ENCODE results near the gene HOXB7. TPM values are rescaled to one million over a fixed set of nuclear protein-coding genes. Genes with fewer than 3 reads are reported as not detected.
A peak's percentile ranks its signal among the peaks of the same experiment; 100 is the strongest.

Gene HOXB7
- total and polyA plus RNA-seq, 10 of the 15 experiments (the other 5 are each of a cell fraction or from before 2014, with no cell fraction given) = 2.8 to 7.4 (median 4.2) TPM

GRCh38 chr17:48610282-48611211 lies at the start of gene HOXB7 (continued):
- TF ChIP-seq ZNF687 (IDR thresholded peaks at IDR 0.05) (peak; percentile 63; the same call in 1 of the 2 replicates), POU2F2 (IDR thresholded peaks at IDR 0.05; ENCODE audit: borderline replicate concordance, low read depth, low read length) (no peak), SP1 (IDR thresholded peaks at IDR 0.05; ENCODE audit: low read depth, low read length) (no peak), ETV6 (conservative IDR thresholded peaks at IDR 0.05 in 1 of 2, IDR thresholded peaks at IDR 0.05 in 1 of 2; ENCODE audit: borderline replicate concordance in 1 of 2, low read depth in 1 of 2) (no peak), BACH1 (IDR thresholded peaks at IDR 0.05; ENCODE audit: borderline replicate concordance) (no peak), SMAD1 (IDR thresholded peaks at IDR 0.05; ENCODE audit: low read depth, partially characterized antibody) (no peak), SIN3A (IDR thresholded peaks at IDR 0.05; ENCODE audit: low read depth, low read length) (0 out of 2 replicates have a peak, but pooled peaks have one; percentile 12), NFYA (IDR thresholded peaks at IDR 0.05; ENCODE audit: borderline replicate concordance, low read depth, low read length) (no peak), BCL3 (IDR thresholded peaks at IDR 0.05; ENCODE audit: borderline replicate concordance, insufficient read depth, low read depth, low read length, poor library complexity, severe bottlenecking) (no peak), HDGF (IDR thresholded peaks at IDR 0.05) (no peak), MYB (IDR thresholded peaks at IDR 0.05; ENCODE audit: borderline replicate concordance, low read depth, low read length) (no peak), BMI1 (IDR thresholded peaks at IDR 0.05; ENCODE audit: borderline replicate concordance) (no peak; the same call in 1 of the 2 replicates), IKZF2 (IDR thresholded peaks at IDR 0.05) (peak in 1 of 2 experiments; percentile 43; a peak in 3 of 4 replicates), YY1 (IDR thresholded peaks at IDR 0.05; ENCODE audit: low read depth, low read length) (no peak; the same call in none of the 2 replicates), ZNF24 (IDR thresholded peaks at IDR 0.05) (no peak), CBX3 (IDR thresholded peaks at IDR 0.05; ENCODE audit: borderline replicate concordance, low read depth) (no peak), SMARCA5 (IDR thresholded peaks at IDR 0.05) (no peak), STAT3 (IDR thresholded peaks at IDR 0.05; ENCODE audit: low read depth, low read length) (no peak), KAT2A (conservative IDR thresholded peaks at IDR 0.05; ENCODE audit: control insufficient read depth, low read depth, low read length) (no peak), CREM (IDR thresholded peaks at IDR 0.05; ENCODE audit: low read depth) (no peak), MEF2B (IDR thresholded peaks at IDR 0.05; ENCODE audit: partially characterized antibody, poor library complexity, severe bottlenecking) (peak; percentile 75), RB1 (IDR thresholded peaks at IDR 0.05; ENCODE audit: borderline replicate concordance) (no peak; the same call in 1 of the 2 replicates), PAX8 (IDR thresholded peaks at IDR 0.05) (no peak)

Measured in GM12878 (cell line).